ENCODE measurements around the gene CPXM2. TPM values are rescaled to one million over a fixed set of nuclear protein-coding genes. Genes with fewer than 3 reads are reported as not detected.
A peak's percentile ranks its signal among the peaks of the same experiment; 100 is the strongest.

The CPXM2 gene
- total RNA-seq, 1 donor from 2014 or later, result 9.7 TPM

- H3K4me3 ChIP-seq, result no peak overlapping the region
- intact Hi-C loops (cut with DNase I), result no loop called here
- H3K27ac ChIP-seq, result no peak overlapping the region
- no peaks in the 10 kb centered on the region for H3K27me3 ChIP-seq
- DNase-seq (no peak), ATAC-seq (no peak)
- TF ChIP-seq CTCF (IDR thresholded peaks at IDR 0.05), result no peak
- no peaks in the 10 kb centered on the region for H3K9me3 ChIP-seq
- H3K4me1 ChIP-seq, result no peaks in the 10 kb centered on the region
- H3K36me3 ChIP-seq, result no peaks in the 10 kb centered on the region
Observed at GRCh38 chr10:123934846-123935245, 43.2 kb upstream of the CPXM2 start.

GRCh38 chr10:123930340-123931001, 38.9 kb upstream of the CPXM2 start:
- TF ChIP-seq CTCF (IDR thresholded peaks at IDR 0.05), result no peak
- Histone ChIP-seq H3K4me3 (no peak overlapping the region), H3K4me1 (no peaks in the 10 kb centered on the region), H3K36me3 (no peaks in the 10 kb centered on the region), H3K27me3 (no peaks in the 10 kb centered on the region), H3K27ac (no peak overlapping the region), H3K9me3 (no peaks in the 10 kb centered on the region)
- ATAC-seq (peak; percentile 16), DNase-seq (no peak)
- intact Hi-C loops (cut with DNase I), result no loop called here

GRCh38 chr10:123929791-123930190, 38.2 kb upstream of the CPXM2 start:
- H3K27ac ChIP-seq, result no peak overlapping the region
- no peak overlapping the region for H3K4me3 ChIP-seq
- DNase-seq, result no peak
- H3K9me3 ChIP-seq, result no peaks in the 10 kb centered on the region
- TF ChIP-seq CTCF (IDR thresholded peaks at IDR 0.05), result no peak
- H3K4me1 ChIP-seq, result no peaks in the 10 kb centered on the region
- intact Hi-C loops (cut with DNase I), result no loop called here
- no peaks in the 10 kb centered on the region for H3K36me3 ChIP-seq
- no peaks in the 10 kb centered on the region for H3K27me3 ChIP-seq
- ATAC-seq, result no peak

- no peak overlapping the region for H3K27ac ChIP-seq
- H3K9me3 ChIP-seq, result no peaks in the 10 kb centered on the region
- H3K4me1 ChIP-seq, result no peaks in the 10 kb centered on the region
- no peak overlapping the region for H3K4me3 ChIP-seq
- DNase-seq (no peak), ATAC-seq (no peak)
- no peaks in the 10 kb centered on the region for H3K27me3 ChIP-seq
- TF ChIP-seq CTCF (IDR thresholded peaks at IDR 0.05), result no peak
- no peaks in the 10 kb centered on the region for H3K36me3 ChIP-seq
- intact Hi-C loops (cut with DNase I), result no loop called here
Observed at GRCh38 chr10:123928427-123928826, 36.8 kb upstream of the CPXM2 start.

- no peaks in the 10 kb centered on the region for H3K27me3 ChIP-seq
- no peak for TF ChIP-seq CTCF (IDR thresholded peaks at IDR 0.05)
- DNase-seq, result no peak
Observed at GRCh38 chr10:123926401-123927264, 35.0 kb upstream of the CPXM2 start.

More at GRCh38 chr10:123926401-123927264, 35.0 kb upstream of the CPXM2 start:
- intact Hi-C loops (cut with DNase I), result no loop called here
- Histone ChIP-seq H3K4me3 (no peak overlapping the region), H3K27ac (no peak overlapping the region), H3K36me3 (no peaks in the 10 kb centered on the region), H3K9me3 (no peaks in the 10 kb centered on the region), H3K4me1 (no peaks in the 10 kb centered on the region)
- ATAC-seq, result no peak

Measured in upper lobe of right lung (tissue), 1 donor.